PC-9 (cell line): ENCODE measurements around the gene FAM53C. TPM values are rescaled to one million over a fixed set of nuclear protein-coding genes. Genes with fewer than 3 reads are reported as not detected.

Experiments used
- BruUV-seq: library from RNA; stranded (reverse); fragments of 400-500 nt; replicated peaks from 2 replicates; lab custom pipeline; 2021; lab: Mats Ljungman, UMichigan
- CTCF ChIA-PET: fragments of 300-600 bp; sonication (Branson Sonifier 250); formaldehyde crosslinking; loops from one replicate; lab custom pipeline; 2022; ENCODE audit warnings: antibody characterized with exemption; lab: Charles Lee
- POLR2A ChIA-PET: fragments of 300-600 bp; sonication (Branson Sonifier 250); formaldehyde crosslinking; loops from one replicate; lab custom pipeline; 2022; ENCODE audit warnings: antibody characterized with exemption; ENCODE audit not compliant: unreplicated experiment; lab: Charles Lee
- DNase-seq, 2 experiments: peaks; one replicate each; pipeline versions ENCODE4 v3.0.0 to v3.0.0-alpha.2; 2015 to 2022; ENCODE audit warnings: mixed read lengths in 1 of 2
- H2AFZ ChIP-seq: fragments of 200-600 bp; sonication (generic); 2 replicates; pipeline ENCODE4 v1.8.1; 2017; ENCODE audit warnings: antibody characterized with exemption
- H3F3A ChIP-seq: fragments of 200-600 bp; sonication (generic); 2 replicates; pipeline ENCODE4 v1.8.1; 2017; ENCODE audit warnings: antibody characterized with exemption, mild to moderate bottlenecking, low read depth; ENCODE audit not compliant: insufficient read depth
- H3K27ac ChIP-seq: fragments of 200-600 bp; sonication (generic); 2 replicates; pipeline ENCODE4 v1.6.1; 2016; ENCODE audit warnings: mixed run types
- H3K27me3 ChIP-seq: fragments of 200-600 bp; sonication (generic); 2 replicates; pipeline ENCODE4 v1.6.1; 2016; ENCODE audit warnings: low read depth, mixed run types; ENCODE audit not compliant: insufficient read depth
- H3K36me3 ChIP-seq: fragments of 200-600 bp; sonication (generic); 2 replicates; pipeline ENCODE4 v1.6.1; 2016; ENCODE audit warnings: low read depth, mixed run types
- H3K4me1 ChIP-seq: fragments of 200-600 bp; sonication (generic); replicated peaks from 2 replicates; pipeline ENCODE4 v1.6.1; 2016; ENCODE audit warnings: mixed run types; ENCODE audit not compliant: insufficient read depth
- H3K4me2 ChIP-seq: fragments of 200-600 bp; sonication (generic); 2 replicates; pipeline ENCODE4 v1.6.1; 2017; ENCODE audit warnings: mixed run types
- H3K4me3 ChIP-seq: fragments of 200-600 bp; sonication (generic); 2 replicates; pipeline ENCODE4 v1.6.1; 2016; ENCODE audit warnings: mixed run types
- H3K79me2 ChIP-seq: fragments of 200-600 bp; sonication (generic); 2 replicates; pipeline ENCODE4 v1.6.1; 2017; ENCODE audit warnings: low read depth, mixed run types
- H3K9me2 ChIP-seq: fragments of 200-600 bp; sonication (generic); 2 replicates; pipeline ENCODE4 v1.8.1; 2017; ENCODE audit warnings: mild to moderate bottlenecking; ENCODE audit not compliant: insufficient read depth
- H3K9me3 ChIP-seq: fragments of 200-600 bp; sonication (generic); 2 replicates; pipeline ENCODE4 v1.8.1; 2016; ENCODE audit warnings: low read depth; ENCODE audit not compliant: insufficient read depth
- H4K20me1 ChIP-seq: fragments of 200-600 bp; sonication (generic); 2 replicates; pipeline ENCODE4 v1.8.1; 2017; ENCODE audit not compliant: insufficient read depth
- CTCF ChIP-seq: fragments of 200-600 bp; sonication (generic); conservative IDR thresholded peaks from 2 replicates; pipeline ENCODE4 v1.6.1; 2017; ENCODE audit warnings: mixed run types, antibody characterized with exemption, mild to moderate bottlenecking, moderate library complexity
- EZH2 ChIP-seq: fragments of 200-600 bp; sonication (generic); IDR thresholded peaks from 2 replicates; pipeline ENCODE4 v1.8.0; 2017; ENCODE audit warnings: antibody characterized with exemption, low read depth
- intact Hi-C: fragments of 100-400 bp; cut with micrococcal nuclease; formaldehyde crosslinking; loops from one replicate; pipeline ENCODE4 v1.10.0; 2022; ENCODE audit not compliant: unreplicated experiment
- total RNA-seq: library from RNA; stranded (reverse); gene quantifications from 2 replicates; pipeline ENCODE4 v1.2.3, GENCODE V29; 2021

FAM53C gene
- total RNA-seq, 1 experiment from 2014 or later = 65.1 TPM

DNA sequence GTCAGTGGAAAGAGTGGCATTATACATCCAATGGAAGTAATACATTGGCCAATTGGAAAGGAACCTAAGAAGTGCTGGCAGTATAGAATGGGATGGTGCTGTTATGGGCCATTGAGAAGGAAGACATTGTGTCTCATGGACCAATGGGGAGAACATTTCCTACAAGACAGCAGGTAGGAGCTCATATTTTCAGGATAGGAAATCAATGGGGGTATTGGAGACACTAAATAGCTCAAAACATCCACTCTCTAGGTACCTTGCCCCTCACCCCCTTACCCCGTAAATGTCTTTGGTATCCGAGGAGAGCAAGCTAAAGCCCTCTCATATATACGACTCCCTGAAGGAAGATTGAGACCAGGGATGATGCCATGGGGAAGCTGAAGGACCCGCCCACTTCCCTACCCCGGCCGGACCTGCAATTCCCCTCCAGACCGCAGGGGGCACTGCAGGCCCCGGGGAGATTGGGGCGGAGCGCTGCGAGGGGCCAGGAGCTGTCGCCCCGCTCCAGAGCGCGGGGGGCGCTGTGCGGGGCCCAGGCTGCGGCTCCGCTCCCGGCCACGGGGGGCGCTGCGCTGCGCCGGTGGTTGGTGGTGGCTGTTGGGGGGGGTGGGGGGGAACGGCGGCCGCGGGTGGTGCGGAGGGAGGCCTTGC is 14.1 kb downstream of the FAM53C start, which contains the start of gene KDM3B:
Gene KDM3B, plus strand, starts transcription at position 615 of the 651 bp plus-strand sequence. CDS start 111 bp downstream, outside the sequence.
- Histone ChIP-seq H3K4me1 (peaks cover 22% of the 10 kb centered on the region), H3K4me3 (peak within 1 kb of the TSS; percentile 79), H3K27ac (peak within 1 kb of the TSS; percentile 71), H2AFZ (peak within 1 kb of the TSS; percentile 83), H3F3A (peaks cover 31% of the 10 kb centered on the region; the same call in 1 of the 2 replicates), H3K9me2 (no peaks in the 10 kb centered on the region), H3K27me3 (no peaks in the 10 kb centered on the region), H3K79me2 (peaks cover 43% of the 10 kb centered on the region), H3K9me3 (peaks cover 12% of the 10 kb centered on the region), H3K36me3 (0 out of 2 replicates have a peak, but pooled peaks cover 8% of the 10 kb centered on the region), H3K4me2 (peak within 1 kb of the TSS; percentile 88), H4K20me1 (peaks cover 28% of the 10 kb centered on the region; the same call in 1 of the 2 replicates)
- BruUV-seq = TSS peak; percentile 71
- intact Hi-C loops = no loop called here
- CTCF ChIA-PET = interaction anchor here (0.5 to 2.3 kb wide), 10 partner anchors 13 to 175 kb away, joined by 3 to 17 read pairs (median 4); partner anchors contain the start of genes BRD8, CDC25C, FAM53C and KIF20A
- POLR2A ChIA-PET = interaction anchor here (0.6 to 2.3 kb wide), 4 partner anchors 14 to 261 kb away, joined by 3 to 8 read pairs (median 4); partner anchors contain the start of genes CDC25C and FAM53C
- peak; percentile 68 to 98 for DNase-seq
- TF ChIP-seq EZH2 = no peak
- TF ChIP-seq CTCF = peak; percentile 96

DNA sequence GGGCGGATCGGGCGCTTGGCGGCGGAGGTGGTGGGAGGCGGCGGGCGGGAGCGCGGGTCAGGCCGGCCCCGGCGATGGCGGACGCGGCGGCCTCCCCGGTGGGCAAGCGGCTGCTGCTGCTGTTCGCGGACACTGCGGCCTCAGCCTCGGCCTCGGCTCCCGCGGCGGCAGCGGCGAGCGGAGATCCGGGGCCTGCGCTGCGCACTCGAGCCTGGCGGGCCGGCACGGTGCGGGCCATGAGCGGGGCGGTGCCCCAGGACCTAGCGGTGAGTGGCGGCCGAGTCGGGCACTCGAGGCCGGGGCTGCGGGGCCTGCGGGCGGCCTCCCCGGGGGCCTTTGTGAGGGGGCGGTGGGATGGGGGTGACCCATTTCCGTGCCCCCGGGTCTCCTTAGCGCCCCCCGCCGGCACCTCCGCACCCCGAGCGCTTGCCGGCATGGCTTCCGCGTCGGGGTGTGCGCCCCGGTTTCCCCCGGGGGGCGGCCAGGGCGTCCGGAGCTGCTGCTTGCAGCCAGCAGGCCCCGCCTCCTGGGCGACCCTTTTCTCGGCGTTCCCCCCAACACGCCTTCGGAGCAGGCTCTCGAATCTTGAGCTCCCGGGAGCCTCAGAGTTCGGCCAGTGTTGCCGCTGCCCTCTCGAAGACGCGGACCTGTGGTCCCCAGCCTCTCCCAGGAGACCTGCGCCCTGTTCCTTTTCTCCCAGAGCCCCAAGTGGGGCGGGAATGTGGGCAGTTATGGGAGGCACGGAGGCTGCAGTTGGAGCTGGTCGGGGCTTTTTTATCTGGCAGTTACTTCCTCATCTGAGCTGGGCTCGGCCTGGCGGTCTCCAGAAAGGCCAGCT is 14.9 kb downstream of the FAM53C start:
- H3K9me2 ChIP-seq = no peaks in the 10 kb centered on the region
- peak overlapping the region; percentile 83 for H2AFZ ChIP-seq
- peaks cover 22% of the 10 kb centered on the region for H3K4me1 ChIP-seq
- intact Hi-C loops = loop anchor here (1.0 kb wide), 1 partner anchor 15 kb away; the partner anchor contains the start of gene FAM53C
- ChIA-PET POLR2A (interaction anchor here (0.6 to 2.3 kb wide), 5 partner anchors 15 to 358 kb away, joined by 3 to 8 read pairs (median 4); partner anchors contain the start of genes CDC25C and FAM53C), CTCF (interaction anchor here (0.6 to 2.3 kb wide), 8 partner anchors 13 to 234 kb away, joined by 3 to 17 read pairs (median 3); partner anchors contain the start of genes CDC25C and FAM53C)
- peak overlapping the region; percentile 79 for H3K4me3 ChIP-seq
- peaks cover 31% of the 10 kb centered on the region; the same call in 1 of the 2 replicates for H3F3A ChIP-seq
- peak; percentile 58 to 67 for DNase-seq
- peaks cover 12% of the 10 kb centered on the region for H3K9me3 ChIP-seq
- peak overlapping the region; percentile 71 for H3K27ac ChIP-seq
- H4K20me1 ChIP-seq = peaks cover 28% of the 10 kb centered on the region; the same call in 1 of the 2 replicates
- no peak for TF ChIP-seq EZH2
- TF ChIP-seq CTCF = peak; percentile 47; the same call in 1 of the 2 replicates
- H3K79me2 ChIP-seq = peaks cover 50% of the 10 kb centered on the region
- TSS peak; percentile 46 for BruUV-seq
- H3K4me2 ChIP-seq = peak overlapping the region; percentile 88
- H3K27me3 ChIP-seq = no peaks in the 10 kb centered on the region
- H3K36me3 ChIP-seq = peaks cover 7% of the 10 kb centered on the region; the same call in 1 of the 2 replicates
